DND-41 (cell line): ENCODE data around the gene ATP9B.

ENCODE experiments used
- CTCF ChIP-seq: IDR thresholded peaks from 2 replicates; pipeline ENCODE4 v1.5.1; 2012; ENCODE audit warnings: borderline replicate concordance, low read length, moderate library complexity, mild to moderate bottlenecking; ENCODE audit not compliant: poor library complexity, severe bottlenecking; ENCODE audit errors: extremely low read depth
- EZH2 ChIP-seq: IDR thresholded peaks from 3 replicates; pipeline ENCODE4 v1.6.1; 2012; ENCODE audit warnings: borderline replicate concordance, low read depth, mild to moderate bottlenecking, moderate library complexity, low read length, inconsistent platforms; ENCODE audit not compliant: severe bottlenecking

- no peak for TF ChIP-seq CTCF
- TF ChIP-seq EZH2 = no peak
These were observed 540 bp downstream of the ATP9B start for GRCh38 chr18:79069717-79070151.
